ENCODE measurements around the gene IFNGR2.

- TF ChIP-seq CTCF (conservative IDR thresholded peaks at IDR 0.05 in 1 of 2, IDR thresholded peaks at IDR 0.05 in 1 of 2; ENCODE audit: low read depth in 1 of 2, low read length in 2 of 2) (no peak), EZH2 (IDR thresholded peaks at IDR 0.05; ENCODE audit: low read length, missing control alignments) (no peak)
Measured at GRCh38 chr21:33444499-33444898, 41.3 kb downstream of the IFNGR2 start.
